HG02642 (cell line): Measurements from ENCODE around the gene TRIM64C.
"Not testable (repeated sequence)": the region's sequence is repeated elsewhere in the genome, so short reads cannot be mapped to it uniquely, and the experiment has no call there.

Experiments used
- ATAC-seq: cut with Tn5 transposase; IDR thresholded peaks from one replicate; pipeline ENCODE4 v1.9.1; 2021; ENCODE audit warnings: mild to moderate bottlenecking; ENCODE audit not compliant: unreplicated experiment, poor library complexity

The TRIM64C gene, protein sequence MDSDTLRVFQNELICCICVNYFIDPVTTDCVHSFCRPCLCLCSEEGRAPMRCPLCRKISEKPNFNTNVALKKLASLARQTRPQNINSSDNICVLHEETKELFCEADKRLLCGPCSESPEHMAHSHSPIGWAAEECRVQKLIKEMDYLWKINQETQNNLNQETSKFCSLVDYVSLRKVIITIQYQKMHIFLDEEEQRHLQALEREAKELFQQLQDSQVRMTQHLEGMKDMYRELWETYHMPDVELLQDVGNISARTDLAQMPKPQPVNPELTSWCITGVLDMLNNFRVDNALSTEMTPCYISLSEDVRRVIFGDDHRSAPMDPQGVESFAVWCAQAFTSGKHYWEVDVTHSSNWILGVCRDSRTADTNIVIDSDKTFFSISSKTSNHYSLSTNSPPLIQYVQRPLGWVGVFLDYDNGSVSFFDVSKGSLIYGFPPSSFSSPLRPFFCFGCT

DNA sequence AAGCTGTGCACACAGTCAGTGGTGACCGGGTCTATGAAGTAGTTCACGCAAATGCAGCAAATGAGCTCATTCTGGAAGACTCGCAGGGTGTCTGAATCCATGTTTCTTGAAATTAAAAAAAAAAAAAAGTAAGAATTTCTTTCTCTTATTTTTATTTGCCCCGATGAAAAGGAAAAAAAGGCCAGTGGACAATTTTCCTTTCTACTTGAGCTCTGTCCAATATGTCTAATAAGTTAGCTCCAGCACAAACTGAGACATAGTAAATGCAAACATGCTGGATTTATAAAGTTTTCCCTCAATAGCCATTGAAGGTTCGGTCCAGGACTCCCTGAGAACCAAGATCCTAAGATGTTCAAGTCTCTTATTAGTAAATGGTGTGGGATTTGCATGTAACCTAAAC, at the start of gene TRIM64C:
Gene TRIM64C (minus strand): TSS at position 101 of the 400 bp plus-strand sequence. CDS start 0 bp downstream, at position 101.
- not testable (repeated sequence) for ATAC-seq

DNA sequence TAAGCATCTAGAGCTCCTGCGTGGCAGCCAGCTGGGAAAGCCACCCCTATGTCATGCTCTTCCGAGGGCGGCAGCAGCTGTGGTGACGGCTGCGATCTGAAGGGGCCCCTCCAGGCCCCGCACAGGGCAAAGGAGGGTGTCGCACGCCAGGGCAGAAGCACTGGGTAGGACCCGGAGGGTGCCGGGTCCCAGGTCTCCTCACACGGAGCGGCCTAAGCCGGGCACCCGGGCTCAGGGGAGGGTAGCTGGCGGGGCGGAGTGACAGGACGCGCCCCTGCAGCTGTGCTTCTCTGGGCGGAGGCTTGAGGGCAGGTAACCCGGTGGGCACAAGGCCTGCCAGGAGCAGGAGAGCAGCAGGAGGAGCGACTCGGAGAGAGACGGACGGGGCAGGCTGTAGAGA, 43.4 kb upstream of the TRIM64C start:
- ATAC-seq, result not testable (repeated sequence)

DNA sequence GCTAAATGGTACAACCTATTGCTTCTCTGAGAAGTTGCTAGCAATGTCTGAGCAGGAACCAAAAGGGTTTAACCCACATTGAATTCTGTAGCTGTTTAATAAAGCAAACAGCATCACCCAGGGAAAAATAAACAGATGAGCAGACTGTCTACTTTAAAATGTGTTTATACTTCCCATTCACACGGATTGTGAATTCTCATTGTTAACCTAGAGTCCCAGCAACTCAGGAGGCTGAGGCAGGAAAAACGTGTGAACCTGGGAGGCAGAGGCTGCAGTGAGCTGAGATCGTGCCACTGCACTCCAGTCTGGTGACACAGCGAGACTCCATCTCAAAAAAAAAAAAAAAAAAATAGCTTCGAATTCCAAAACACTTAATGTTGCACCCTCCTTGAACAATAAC, 11.0 kb upstream of the TRIM64C start:
- not testable (repeated sequence) for ATAC-seq

DNA sequence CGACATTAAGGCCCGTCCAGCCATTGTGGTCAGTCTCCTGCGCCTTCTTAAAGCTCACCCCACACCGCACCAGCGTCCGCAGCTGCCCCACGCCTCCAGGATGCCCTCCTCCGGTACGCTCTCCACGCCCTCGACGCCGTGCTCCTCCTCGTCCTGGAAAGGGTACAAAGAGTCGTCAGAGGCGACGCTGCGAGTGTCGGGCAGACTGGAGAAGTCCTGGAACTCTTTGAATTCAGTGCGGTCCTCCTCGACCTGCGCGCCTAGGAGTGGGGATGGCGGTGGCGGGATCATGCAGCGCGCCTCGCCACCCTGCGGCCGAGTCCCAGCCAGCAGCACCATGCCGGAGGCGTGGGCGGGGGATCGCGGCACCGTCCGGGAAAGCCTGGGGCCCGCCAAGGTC, 9.1 kb downstream of the TRIM64C start:
- not testable (repeated sequence) for ATAC-seq

DNA sequence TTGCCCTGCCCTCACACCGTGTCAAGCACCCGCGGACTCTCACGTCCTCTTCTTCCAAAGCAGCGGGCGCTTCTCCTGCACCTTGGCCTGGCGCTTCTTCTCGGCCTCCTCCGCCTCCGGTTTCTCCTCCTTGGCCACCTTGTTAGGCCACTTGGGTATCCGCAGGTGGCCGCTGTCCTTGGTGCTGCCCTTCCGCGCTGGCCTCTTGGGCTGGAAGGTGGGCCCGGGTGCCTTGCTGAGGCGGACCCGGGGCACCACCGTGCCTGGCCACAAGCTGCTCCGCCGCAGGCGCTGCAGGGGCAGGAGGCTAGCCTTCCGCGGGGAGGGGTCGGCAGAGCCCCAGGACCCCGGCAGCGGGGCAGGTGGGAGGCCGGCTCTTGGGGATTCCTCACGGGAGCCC, 10.7 kb downstream of the TRIM64C start:
- not testable (repeated sequence) for ATAC-seq

DNA sequence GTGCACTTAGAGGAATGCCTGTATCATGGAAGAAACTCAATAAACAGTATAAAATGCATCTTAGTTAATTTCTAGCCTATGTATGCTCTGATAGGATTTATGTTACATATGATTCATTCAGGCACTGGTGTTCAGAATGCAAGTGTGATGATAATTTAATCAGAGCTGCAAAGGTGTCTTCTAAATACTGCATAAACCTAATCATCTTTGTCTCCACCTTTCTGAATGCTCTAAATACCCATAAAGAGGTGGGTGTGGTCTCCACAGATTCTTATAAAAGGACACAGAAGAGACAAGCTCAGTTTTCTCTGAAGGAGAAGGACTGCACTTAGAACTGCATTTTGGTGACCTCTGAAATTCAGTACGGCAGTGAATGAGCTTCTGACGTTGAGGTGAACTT, 30.4 kb downstream of the TRIM64C start, which contains the start of gene TRIM49B:
Gene TRIM49B (plus strand): TSS at position 301 of the 400 bp plus-strand sequence. CDS start 2,777 bp downstream, outside the sequence.
- not testable (repeated sequence) for ATAC-seq
